PC-3 (cell line): Measurements from ENCODE around the gene KCNE5.

Experiments used
- CTCF ChIP-seq: fragments of 300-600 bp; sonication (generic); conservative IDR thresholded peaks from 2 replicates; pipeline ENCODE4 v1.5.1; 2017; ENCODE audit warnings: antibody characterized with exemption, low read depth, mild to moderate bottlenecking, low read length
- EZH2 ChIP-seq: fragments of 300-600 bp; sonication (generic); IDR thresholded peaks from one replicate; pipeline ENCODE4 v1.6.1; 2017; ENCODE audit warnings: antibody characterized with exemption, mild to moderate bottlenecking, low read length; ENCODE audit not compliant: unreplicated experiment

GRCh38 chrX:109643687-109644086 lies 18.7 kb upstream of the KCNE5 start:
- TF ChIP-seq EZH2 (no peak), CTCF (no peak)
